SH-SY5Y (cell line): ENCODE results near the gene ADGRG1.

ENCODE experiments used
- GATA2 ChIP-seq: IDR thresholded peaks from 2 replicates; pipeline ENCODE4 v1.6.1; 2011; ENCODE audit warnings: mild to moderate bottlenecking, low read depth, low read length
- GATA3 ChIP-seq: IDR thresholded peaks from 2 replicates; pipeline ENCODE4 v1.6.1; 2011; ENCODE audit warnings: low read depth, mild to moderate bottlenecking, low read length, moderate library complexity

GRCh38 chr16:57652695-57653471, 24.5 kb downstream of the ADGRG1 start:
- no peak for TF ChIP-seq GATA2
- TF ChIP-seq GATA3 = no peak
